IMR-90 (cell line): ENCODE data around the gene ARPC1A.

Source experiments
- MAFK ChIP-seq: IDR thresholded peaks from 2 replicates; pipeline ENCODE4 v1.6.1; 2012; ENCODE audit warnings: low read depth, low read length, improper control_type of control experiment
- POLR2A ChIP-seq: IDR thresholded peaks from 2 replicates; pipeline ENCODE4 v1.6.1; 2012; ENCODE audit warnings: mild to moderate bottlenecking, low read depth, low read length
- RAD21 ChIP-seq: IDR thresholded peaks from 2 replicates; pipeline ENCODE4 v1.6.1; 2012; ENCODE audit warnings: low read length, improper control_type of control experiment
- RCOR1 ChIP-seq: IDR thresholded peaks from 2 replicates; pipeline ENCODE4 v1.6.1; 2012; ENCODE audit warnings: mild to moderate bottlenecking, low read length, improper control_type of control experiment; ENCODE audit not compliant: insufficient replicate concordance
- RFX5 ChIP-seq: IDR thresholded peaks from 2 replicates; pipeline ENCODE4 v1.8.0; 2012; ENCODE audit warnings: low read depth, mild to moderate bottlenecking, low read length, moderate library complexity
- TF ChIP-seq, protein P1 (sequence below): conservative IDR thresholded peaks from 2 replicates; pipeline ENCODE4 v1.5.1; 2012; ENCODE audit warnings: mild to moderate bottlenecking, low read depth, low read length, improper control_type of control experiment

- TF ChIP-seq RCOR1 (no peak), RAD21 (no peak), POLR2A (no peak), RFX5 (no peak), MAFK (no peak)
- TF ChIP-seq, protein P1, sequence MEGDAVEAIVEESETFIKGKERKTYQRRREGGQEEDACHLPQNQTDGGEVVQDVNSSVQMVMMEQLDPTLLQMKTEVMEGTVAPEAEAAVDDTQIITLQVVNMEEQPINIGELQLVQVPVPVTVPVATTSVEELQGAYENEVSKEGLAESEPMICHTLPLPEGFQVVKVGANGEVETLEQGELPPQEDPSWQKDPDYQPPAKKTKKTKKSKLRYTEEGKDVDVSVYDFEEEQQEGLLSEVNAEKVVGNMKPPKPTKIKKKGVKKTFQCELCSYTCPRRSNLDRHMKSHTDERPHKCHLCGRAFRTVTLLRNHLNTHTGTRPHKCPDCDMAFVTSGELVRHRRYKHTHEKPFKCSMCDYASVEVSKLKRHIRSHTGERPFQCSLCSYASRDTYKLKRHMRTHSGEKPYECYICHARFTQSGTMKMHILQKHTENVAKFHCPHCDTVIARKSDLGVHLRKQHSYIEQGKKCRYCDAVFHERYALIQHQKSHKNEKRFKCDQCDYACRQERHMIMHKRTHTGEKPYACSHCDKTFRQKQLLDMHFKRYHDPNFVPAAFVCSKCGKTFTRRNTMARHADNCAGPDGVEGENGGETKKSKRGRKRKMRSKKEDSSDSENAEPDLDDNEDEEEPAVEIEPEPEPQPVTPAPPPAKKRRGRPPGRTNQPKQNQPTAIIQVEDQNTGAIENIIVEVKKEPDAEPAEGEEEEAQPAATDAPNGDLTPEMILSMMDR, result no peak
Observed at GRCh38 chr7:99372275-99373090, 46.8 kb downstream of the ARPC1A start.
